ENCODE results near the gene SPSB4. TPM values are rescaled to one million over a fixed set of nuclear protein-coding genes. Genes with fewer than 3 reads are reported as not detected.

Gene SPSB4
- total and polyA plus RNA-seq, 10 of the 15 experiments (the other 5 are each of a cell fraction or from before 2014, with no cell fraction given): not detected

DNA sequence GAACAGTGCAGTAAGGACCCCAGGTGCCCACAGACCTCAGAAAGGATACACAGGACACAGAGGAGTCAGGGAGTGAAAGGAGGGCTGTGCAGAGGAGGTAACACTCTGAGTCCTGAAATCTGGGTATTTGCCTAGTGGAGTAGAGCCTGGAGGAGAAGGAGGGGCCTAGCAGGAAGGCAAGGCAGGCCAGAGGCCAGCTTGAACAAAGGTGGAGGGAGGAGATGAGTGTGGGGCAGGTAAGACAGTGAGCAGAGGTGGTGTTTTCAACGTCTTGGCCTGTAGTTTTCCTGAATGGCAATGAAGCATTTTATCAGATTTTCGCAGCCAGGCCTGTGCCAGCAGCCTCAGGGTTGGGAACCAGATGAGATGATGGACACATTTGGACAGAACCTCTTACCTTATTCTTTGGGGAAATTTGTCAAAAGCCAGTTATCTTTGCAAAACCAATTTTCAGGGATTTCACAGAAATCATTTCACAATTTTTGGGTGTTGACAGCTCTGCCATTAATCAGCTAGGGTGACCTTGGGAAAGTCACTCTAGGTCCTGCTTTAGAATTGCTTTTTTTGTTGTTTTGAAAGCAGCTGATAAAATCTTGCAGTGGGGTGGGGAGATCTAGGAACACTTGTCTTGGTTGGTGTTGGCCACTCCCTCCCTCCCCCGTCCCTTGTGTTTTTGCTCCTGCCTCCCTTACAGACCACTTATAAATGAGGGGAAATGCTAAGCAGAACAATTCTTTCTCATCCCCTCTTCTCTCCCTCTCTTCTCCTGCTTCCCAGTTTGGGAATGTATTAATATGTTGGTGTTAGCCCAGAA lies 38.4 kb downstream of the SPSB4 start:
- no peak overlapping the region for H2AFZ ChIP-seq (ENCODE audit: control insufficient read depth, low read depth, low read length)
- ChIA-PET POLR2A (no interaction called here), RAD21 (ENCODE audit: unreplicated experiment) (no interaction called here), SMC1A (ENCODE audit: uncharacterized antibody, unreplicated experiment) (interaction anchor here (1.2 kb wide), 1 partner anchor 10 kb away, joined by 3 read pairs; no protein-coding TSS in a partner anchor), CTCF (interaction anchor here (1.6 kb wide), 1 partner anchor 102 kb away, joined by 4 read pairs; no protein-coding TSS in a partner anchor)
- intact Hi-C loops (cut with micrococcal nuclease; ENCODE audit: unreplicated experiment) (no loop called here), in situ Hi-C loops (cut with MboI) (no loop called here)
- H4K20me1 ChIP-seq (ENCODE audit: control insufficient read depth, insufficient read depth): no peaks in the 10 kb centered on the region
- ATAC-seq: no peak
- no peaks in the 10 kb centered on the region for H3K4me1 ChIP-seq (ENCODE audit: control insufficient read depth, insufficient read depth, low read length)
- H3K9me3 ChIP-seq (replicated peaks; ENCODE audit: control insufficient read depth, insufficient read depth, low read length): no peaks in the 10 kb centered on the region
- FAIRE-seq: no peak
- no peaks in the 10 kb centered on the region for H3K27me3 ChIP-seq (replicated peaks in 1 of 2; ENCODE audit: control insufficient read depth in 2 of 2, insufficient read depth in 2 of 2, low read length in 1 of 2)
- no peak overlapping the region for H3K4me3 ChIP-seq
- DNase-seq (ENCODE audit: low read depth, low spot score): no peak
- H3K79me2 ChIP-seq (ENCODE audit: control insufficient read depth, insufficient read depth, low read length): no peaks in the 10 kb centered on the region
- no TSS peak for BruUV-seq (replicated peaks)
- no peak for TF ChIP-seq SUPT20H (IDR thresholded peaks at IDR 0.05; ENCODE audit: borderline replicate concordance, control insufficient read depth, low read depth, low read length)
- 3% methylated on average over 3 of the region's 3 CpGs for WGBS (ENCODE audit: insufficient coverage, insufficient replicate concordance, low lambda C conversion rate, missing lambda C conversion rate)
- no peak overlapping the region for H3K4me2 ChIP-seq (ENCODE audit: control insufficient read depth, insufficient read depth)
- no peak overlapping the region for H3K9ac ChIP-seq (ENCODE audit: control insufficient read depth, insufficient read depth, low read length)
- H3K36me3 ChIP-seq (ENCODE audit: control insufficient read depth in 2 of 2, insufficient read depth in 2 of 2, low read length in 1 of 2): no peaks in the 10 kb centered on the region
- no peak overlapping the region for H3K27ac ChIP-seq (ENCODE audit: control insufficient read depth, insufficient read depth)

DNA sequence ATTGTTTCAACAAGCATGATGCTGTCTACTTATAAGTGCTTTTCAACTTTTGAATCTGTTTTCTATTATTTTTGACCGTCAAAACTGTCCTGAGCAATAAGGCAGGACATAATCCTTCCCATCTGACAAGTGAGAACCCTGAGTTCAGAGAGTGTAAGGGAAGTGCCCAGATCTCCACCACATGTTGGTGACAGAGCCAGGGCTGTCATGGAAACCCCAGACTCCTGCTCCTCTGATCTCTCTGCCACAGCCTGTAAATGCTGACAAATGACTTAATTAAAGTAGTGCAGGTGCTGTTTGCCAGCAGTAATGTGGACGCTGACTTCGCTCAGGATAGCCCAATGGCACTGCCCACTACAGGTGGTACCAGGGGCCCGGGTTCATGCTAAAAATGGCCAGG lies 40.3 kb downstream of the SPSB4 start:
- Histone ChIP-seq H3K9me3 (replicated peaks; ENCODE audit: control insufficient read depth, insufficient read depth, low read length) (no peaks in the 10 kb centered on the region), H3K27me3 (replicated peaks in 1 of 2; ENCODE audit: control insufficient read depth in 2 of 2, insufficient read depth in 2 of 2, low read length in 1 of 2) (no peaks in the 10 kb centered on the region), H3K27ac (ENCODE audit: control insufficient read depth, insufficient read depth) (no peak overlapping the region), H2AFZ (ENCODE audit: control insufficient read depth, low read depth, low read length) (no peak overlapping the region), H3K36me3 (ENCODE audit: control insufficient read depth in 2 of 2, insufficient read depth in 2 of 2, low read length in 1 of 2) (no peaks in the 10 kb centered on the region), H3K4me2 (ENCODE audit: control insufficient read depth, insufficient read depth) (no peak overlapping the region), H3K4me1 (ENCODE audit: control insufficient read depth, insufficient read depth, low read length) (no peaks in the 10 kb centered on the region), H3K4me3 (no peak overlapping the region), H3K79me2 (ENCODE audit: control insufficient read depth, insufficient read depth, low read length) (no peaks in the 10 kb centered on the region), H4K20me1 (ENCODE audit: control insufficient read depth, insufficient read depth) (no peaks in the 10 kb centered on the region), H3K9ac (ENCODE audit: control insufficient read depth, insufficient read depth, low read length) (no peak overlapping the region)
- SMC1A ChIA-PET (ENCODE audit: uncharacterized antibody, unreplicated experiment): no interaction called here
- FAIRE-seq (no peak), DNase-seq (ENCODE audit: low read depth, low spot score) (no peak), ATAC-seq (no peak)
- CTCF ChIA-PET: no interaction called here
- 22% methylated on average over 4 of the region's 4 CpGs for WGBS (ENCODE audit: insufficient coverage, insufficient replicate concordance, low lambda C conversion rate, missing lambda C conversion rate)
- BruUV-seq (replicated peaks): no TSS peak
- TF ChIP-seq SUZ12 (IDR thresholded peaks at IDR 0.05; ENCODE audit: unreplicated experiment) (no peak), ATF7 (IDR thresholded peaks at IDR 0.05; ENCODE audit: low read depth) (no peak), NBN (IDR thresholded peaks at IDR 0.05) (no peak), BMI1 (IDR thresholded peaks at IDR 0.05; ENCODE audit: borderline replicate concordance) (no peak), RB1 (IDR thresholded peaks at IDR 0.05; ENCODE audit: borderline replicate concordance) (no peak), RAD51 (IDR thresholded peaks at IDR 0.05) (no peak), RUNX3 (IDR thresholded peaks at IDR 0.05; ENCODE audit: low read length) (no peak), HCFC1 (IDR thresholded peaks at IDR 0.05; ENCODE audit: low read length) (no peak), NFXL1 (IDR thresholded peaks at IDR 0.05; ENCODE audit: borderline replicate concordance) (no peak), CBFB (IDR thresholded peaks at IDR 0.05; ENCODE audit: low read depth) (no peak), ZZZ3 (IDR thresholded peaks at IDR 0.05; ENCODE audit: control insufficient read depth, insufficient read length, low read depth) (no peak), RELA (IDR thresholded peaks at IDR 0.05; ENCODE audit: borderline replicate concordance, partially characterized antibody) (no peak), SIN3A (IDR thresholded peaks at IDR 0.05; ENCODE audit: low read depth, low read length) (no peak)
- TF ChIP-seq, protein P1, sequence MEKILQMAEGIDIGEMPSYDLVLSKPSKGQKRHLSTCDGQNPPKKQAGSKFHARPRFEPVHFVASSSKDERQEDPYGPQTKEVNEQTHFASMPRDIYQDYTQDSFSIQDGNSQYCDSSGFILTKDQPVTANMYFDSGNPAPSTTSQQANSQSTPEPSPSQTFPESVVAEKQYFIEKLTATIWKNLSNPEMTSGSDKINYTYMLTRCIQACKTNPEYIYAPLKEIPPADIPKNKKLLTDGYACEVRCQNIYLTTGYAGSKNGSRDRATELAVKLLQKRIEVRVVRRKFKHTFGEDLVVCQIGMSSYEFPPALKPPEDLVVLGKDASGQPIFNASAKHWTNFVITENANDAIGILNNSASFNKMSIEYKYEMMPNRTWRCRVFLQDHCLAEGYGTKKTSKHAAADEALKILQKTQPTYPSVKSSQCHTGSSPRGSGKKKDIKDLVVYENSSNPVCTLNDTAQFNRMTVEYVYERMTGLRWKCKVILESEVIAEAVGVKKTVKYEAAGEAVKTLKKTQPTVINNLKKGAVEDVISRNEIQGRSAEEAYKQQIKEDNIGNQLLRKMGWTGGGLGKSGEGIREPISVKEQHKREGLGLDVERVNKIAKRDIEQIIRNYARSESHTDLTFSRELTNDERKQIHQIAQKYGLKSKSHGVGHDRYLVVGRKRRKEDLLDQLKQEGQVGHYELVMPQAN (conservative IDR thresholded peaks at IDR 0.05): no peak
- RAD21 ChIA-PET (ENCODE audit: unreplicated experiment): no interaction called here
- in situ Hi-C loops (cut with MboI): no loop called here
- POLR2A ChIA-PET: interaction anchor here (0.7 kb wide), 1 partner anchor 79 kb away, joined by 3 read pairs; no protein-coding TSS in a partner anchor
- intact Hi-C loops (cut with micrococcal nuclease; ENCODE audit: unreplicated experiment): no loop called here

Data from GM12878 (cell line).